GM12878 (cell line): Measurements from ENCODE around the gene LPGAT1. TPM values are rescaled to one million over a fixed set of nuclear protein-coding genes. Genes with fewer than 3 reads are reported as not detected.

Experiments used
- ATAC-seq: fragments of 200-7000 bp; cut with Tn5 transposase; 3 replicates; pipeline ENCODE4 v1.9.1; 2020; ENCODE audit warnings: mild to moderate bottlenecking, moderate library complexity
- BruUV-seq: library from RNA; stranded (reverse); fragments of 400-500 nt; replicated peaks from 2 replicates; lab custom pipeline; 2021; lab: Mats Ljungman, UMichigan
- CTCF ChIA-PET: fragments of 300-600 bp; sonication (Branson Sonifier 250); formaldehyde crosslinking; extraction: SDS; loops from one replicate; lab custom pipeline; 2021; ENCODE audit warnings: inconsistent platforms; lab: Yijun Ruan, JAX
- POLR2A ChIA-PET: fragments of 350-600 bp; formaldehyde crosslinking; extraction: SDS; loops from one replicate; lab custom pipeline; 2021; ENCODE audit warnings: inconsistent platforms; lab: Charles Lee
- RAD21 ChIA-PET: fragments of 300-600 bp; sonication (Branson Sonifier 250); formaldehyde crosslinking; loops from one replicate; lab custom pipeline; 2023; ENCODE audit warnings: antibody characterized with exemption; ENCODE audit not compliant: unreplicated experiment; lab: Charles Lee
- SMC1A ChIA-PET: fragments of 300-600 bp; sonication (Branson Sonifier 250); formaldehyde crosslinking; loops from one replicate; lab custom pipeline; 2023; ENCODE audit not compliant: unreplicated experiment, uncharacterized antibody; lab: Charles Lee
- DNase-seq: peaks from one replicate; pipeline ENCODE4 v3.0.0-alpha.2; 2011; ENCODE audit warnings: low read depth, low spot score
- FAIRE-seq: peaks from 3 replicates; lab custom pipeline; 2011; peaks lifted over from hg19 to GRCh38; lab: Jason Lieb, UNC
- H2AFZ ChIP-seq: 2 replicates; pipeline ENCODE4 v1.6.0; 2011; ENCODE audit warnings: low read depth, low read length, control low read depth; ENCODE audit not compliant: control insufficient read depth
- H3K27ac ChIP-seq: 2 replicates; pipeline ENCODE4 v1.5.1; 2011; ENCODE audit warnings: control low read depth; ENCODE audit not compliant: control insufficient read depth, insufficient read depth
- H3K27me3 ChIP-seq, 2 experiments: replicated peaks in 1 of 2; 2 replicates each; pipeline versions ENCODE4 v1.6.0 to v1.6.1; 2011; ENCODE audit warnings: low read length in 1 of 2; ENCODE audit not compliant: control insufficient read depth in 2 of 2, insufficient read depth in 2 of 2
- H3K36me3 ChIP-seq, 2 experiments: 2 replicates each; pipeline ENCODE4 v1.5.1; 2011; ENCODE audit warnings: low read length in 1 of 2; ENCODE audit not compliant: control insufficient read depth in 2 of 2, insufficient read depth in 2 of 2
- H3K4me1 ChIP-seq: 2 replicates; pipeline ENCODE4 v1.6.1; 2011; ENCODE audit warnings: mild to moderate bottlenecking, low read length, moderate library complexity, mixed read lengths; ENCODE audit not compliant: control insufficient read depth, insufficient read depth
- H3K4me2 ChIP-seq: 2 replicates; pipeline ENCODE4 v1.6.0; 2011; ENCODE audit warnings: control low read depth; ENCODE audit not compliant: control insufficient read depth, insufficient read depth
- H3K4me3 ChIP-seq: fragments of 200-600 bp; sonication (generic); 2 replicates; pipeline ENCODE4 v1.5.1; 2016
- H3K79me2 ChIP-seq: 2 replicates; pipeline ENCODE4 v1.6.0; 2011; ENCODE audit warnings: low read length; ENCODE audit not compliant: control insufficient read depth, insufficient read depth
- H3K9ac ChIP-seq: 2 replicates; pipeline ENCODE4 v1.8.0; 2011; ENCODE audit warnings: low read length, control low read depth, mixed read lengths; ENCODE audit not compliant: control insufficient read depth, insufficient read depth
- H3K9me3 ChIP-seq: replicated peaks from 3 replicates; pipeline ENCODE4 v1.5.1; 2011; ENCODE audit warnings: mild to moderate bottlenecking, low read length; ENCODE audit not compliant: control insufficient read depth, insufficient read depth
- H4K20me1 ChIP-seq: 2 replicates; pipeline ENCODE4 v1.6.0; 2011; ENCODE audit not compliant: control insufficient read depth, insufficient read depth
- EGR1 ChIP-seq, 2 experiments: IDR thresholded peaks; 1 replicate in 1 of 2; 2 replicates in 1 of 2; pipeline ENCODE4 v1.6.1; 2011 to 2012; ENCODE audit warnings: low read depth in 2 of 2, low read length in 2 of 2, borderline replicate concordance in 1 of 2, mild to moderate bottlenecking in 1 of 2, moderate library complexity in 1 of 2
- FOXK2 ChIP-seq: fragments of 450-650 bp; IDR thresholded peaks from 2 replicates; pipeline ENCODE4 v1.6.1; 2017; ENCODE audit warnings: mild to moderate bottlenecking, moderate library complexity
- FOXM1 ChIP-seq: IDR thresholded peaks from 2 replicates; pipeline ENCODE4 v1.6.1; 2012; ENCODE audit warnings: low read depth, mild to moderate bottlenecking, inconsistent platforms, low read length, moderate library complexity
- LARP7 ChIP-seq: fragments of 450-650 bp; IDR thresholded peaks from 2 replicates; pipeline ENCODE4 v1.6.1; 2017; ENCODE audit warnings: mild to moderate bottlenecking
- RAD21 ChIP-seq: IDR thresholded peaks from 2 replicates; pipeline ENCODE4 v1.6.1; 2011; ENCODE audit warnings: mild to moderate bottlenecking, low read depth, low read length, moderate library complexity; ENCODE audit not compliant: insufficient read depth
- SMARCA5 ChIP-seq: fragments of 450-650 bp; IDR thresholded peaks from 2 replicates; pipeline ENCODE4 v1.6.1; 2017; ENCODE audit warnings: mild to moderate bottlenecking
- SMC3 ChIP-seq: IDR thresholded peaks from 2 replicates; pipeline ENCODE4 v1.6.1; 2011; ENCODE audit warnings: low read length, improper control_type of control experiment, borderline replicate concordance
- WGBS: methylation state at CpG from one replicate; pipeline ENCODE4 v1.1.6; 2016; ENCODE audit warnings: low lambda C conversion rate; ENCODE audit not compliant: insufficient replicate concordance, insufficient coverage; ENCODE audit errors: missing lambda C conversion rate; 5-methylcytosine and 5-hydroxymethylcytosine counted together
- in situ Hi-C: fragments of 300-500 bp; cut with MboI; formaldehyde crosslinking; loops from 9 replicates; pipeline ENCODE4 v1.14.3; 2018; ENCODE audit warnings: mixed read lengths
- intact Hi-C: fragments of 100-400 bp; cut with micrococcal nuclease; formaldehyde crosslinking; loops from one replicate; pipeline ENCODE4 v1.14.2; 2022; ENCODE audit not compliant: unreplicated experiment
- polyA plus RNA-seq, 11 experiments: library from polyadenylated mRNA; depleted of rRNA in 4 of 11; unstranded in 6 of 11; stranded (reverse) in 5 of 11; fragments of >200 nt; fragmentation: Nextera tagmentation in 4 of 11; fragmentation: Illumina TruSeq in 1 of 11; extraction: Ambion mirVana in 4 of 11; extraction: Trizol in 1 of 11; gene quantifications; 1 replicate in 1 of 11; 2 replicates in 10 of 11; pipeline versions ENCODE4 v1.2.1 to v1.2.3, GENCODE V29; 2011 to 2016; ENCODE audit warnings: inconsistent platforms in 2 of 11, missing spikeins in 2 of 11, low read depth in 1 of 11
- total RNA-seq, 4 experiments: library from RNA; depleted of rRNA in 3 of 4; stranded (reverse); fragments of >200 nt in 3 of 4; fragmentation: Illumina TruSeq in 1 of 4; extraction: Trizol in 1 of 4; gene quantifications; 2 replicates each; pipeline versions ENCODE4 v1.2.1 to v1.2.3, GENCODE V29; 2013 to 2021

Gene LPGAT1
- total and polyA plus RNA-seq, 10 of the 15 experiments (the other 5 are each of a cell fraction or from before 2014, with no cell fraction given), result 5.8 to 40.6 (median 19.2) TPM

- DNase-seq (no peak), FAIRE-seq (no peak), ATAC-seq (no peak)
- no peaks in the 10 kb centered on the region for H4K20me1 ChIP-seq
- no peak overlapping the region for H3K4me3 ChIP-seq
- H3K4me2 ChIP-seq, result peak overlapping the region; percentile 86
- no peak overlapping the region for H3K27ac ChIP-seq
- 89% methylated on average over 16 of the region's 16 CpGs for WGBS
- no peaks in the 10 kb centered on the region for H3K79me2 ChIP-seq
- intact Hi-C loops (loop anchor here (2.0 to 5.0 kb wide), 5 partner anchors 43 to 588 kb away; partner anchors contain the start of genes LPGAT1 and PPP2R5A), in situ Hi-C loops (loop anchor here (5.0 kb wide), 3 partner anchors 133 to 338 kb away; partner anchors contain the start of genes DTL, INTS7 and LPGAT1)
- CTCF ChIA-PET, result interaction anchor here (0.8 to 9.2 kb wide), 43 partner anchors 9 to 756 kb away, joined by 3 to 244 read pairs (median 8); partner anchors contain the start of genes DTL, INTS7 and NEK2
- H3K36me3 ChIP-seq, result no peaks in the 10 kb centered on the region
- TF ChIP-seq SMARCA5 (no peak), RAD21 (no peak), SMC3 (no peak), FOXM1 (no peak), LARP7 (peak; percentile 47; the same call in 1 of the 2 replicates), FOXK2 (no peak), EGR1 (IDR thresholded peaks at IDR 0.05; ENCODE audit: borderline replicate concordance in 1 of 2, low read depth in 2 of 2, low read length in 2 of 2) (0 out of 3 replicates have a peak, but pooled peaks of 1 of the 2 experiments have one; percentile 1)
- RAD21 ChIA-PET, result interaction anchor here (0.7 to 8.5 kb wide), 37 partner anchors 17 to 757 kb away, joined by 3 to 224 read pairs (median 6); partner anchors contain the start of genes DTL, INTS7 and NEK2
- BruUV-seq, result no TSS peak
- peak overlapping the region; percentile 84 for H2AFZ ChIP-seq
- POLR2A ChIA-PET, result interaction anchor here (0.6 to 5.5 kb wide), 11 partner anchors 14 to 337 kb away, joined by 3 to 66 read pairs (median 13); partner anchors contain the start of genes DTL and INTS7
- no peaks in the 10 kb centered on the region for H3K27me3 ChIP-seq
- H3K4me1 ChIP-seq, result peaks cover 40% of the 10 kb centered on the region
- no peaks in the 10 kb centered on the region; the same call in 2 of the 3 replicates for H3K9me3 ChIP-seq
- SMC1A ChIA-PET, result interaction anchor here (0.8 to 11.3 kb wide), 38 partner anchors 9 to 757 kb away, joined by 3 to 311 read pairs (median 8); partner anchors contain the start of genes DTL, INTS7 and NEK2
- H3K9ac ChIP-seq, result no peak overlapping the region
These were observed 131.5 kb downstream of the LPGAT1 start for GRCh38 chr1:211699059-211699458.
